NCI-H2171 (cell line): ENCODE results near the gene ZNF532.
"Not testable (repeated sequence)": the region's sequence is repeated elsewhere in the genome, so short reads cannot be mapped to it uniquely, and the experiment has no call there.

Source experiments
- DNase-seq: peaks from one replicate; lab custom pipeline; 2025; lab: John Stamatoyannopoulos, UW

ZNF532 gene

GRCh38 chr18:59008302-59008974 is 143.8 kb downstream of the ZNF532 start:
- no peak for DNase-seq

GRCh38 chr18:59009846-59010245 is 145.2 kb downstream of the ZNF532 start:
- DNase-seq = no peak

GRCh38 chr18:59011289-59011688 is 146.6 kb downstream of the ZNF532 start:
- DNase-seq = no peak

- DNase-seq = no peak
These were observed 147.1 kb downstream of the ZNF532 start for GRCh38 chr18:59011786-59012185.

GRCh38 chr18:59012815-59013705 is 148.4 kb downstream of the ZNF532 start:
- DNase-seq = no peak

GRCh38 chr18:59013744-59014143 is 149.1 kb downstream of the ZNF532 start:
- no peak for DNase-seq

- DNase-seq = peak; percentile 30
These were observed 151.0 kb downstream of the ZNF532 start for GRCh38 chr18:59015531-59016152.

GRCh38 chr18:59021500-59021899 is 156.8 kb downstream of the ZNF532 start:
- DNase-seq = no peak

- DNase-seq = no peak
These were observed 157.7 kb downstream of the ZNF532 start for GRCh38 chr18:59022167-59022945.

GRCh38 chr18:59024829-59025228 is 160.2 kb downstream of the ZNF532 start:
- no peak for DNase-seq

GRCh38 chr18:59025532-59025931 is 160.9 kb downstream of the ZNF532 start:
- not testable (repeated sequence) for DNase-seq

- DNase-seq = no peak
These were observed 161.7 kb downstream of the ZNF532 start for GRCh38 chr18:59026364-59026763.

GRCh38 chr18:59026831-59027410 is 162.2 kb downstream of the ZNF532 start:
- DNase-seq = no peak

GRCh38 chr18:59029663-59030429 is 165.2 kb downstream of the ZNF532 start:
- no peak for DNase-seq

GRCh38 chr18:59032308-59032707 is 167.6 kb downstream of the ZNF532 start:
- no peak for DNase-seq

- no peak for DNase-seq
These were observed 168.7 kb downstream of the ZNF532 start for GRCh38 chr18:59033359-59033758.

GRCh38 chr18:59033974-59034373 is 169.3 kb downstream of the ZNF532 start:
- DNase-seq = no peak

GRCh38 chr18:59035591-59035990 is 170.9 kb downstream of the ZNF532 start:
- no peak for DNase-seq
